Spleen (tissue), 7 donors: ENCODE data around the gene SDR9C7.

Source experiments
- POLR2A ChIP-seq, 3 donors: fragments of 450-650 bp; IDR thresholded peaks; one replicate each; pipeline ENCODE4 v1.5.1; 2017; ENCODE audit warnings: antibody characterized with exemption in 3 of 3, mild to moderate bottlenecking in 1 of 3
- POLR2AphosphoS5 ChIP-seq, 3 donors: sonication (generic); formaldehyde crosslinking; IDR thresholded peaks; one replicate each; pipeline ENCODE4 v1.5.1; 2017; ENCODE audit warnings: antibody characterized with exemption in 3 of 3
- TF ChIP-seq, protein P1 (sequence below), 11 experiments: fragments of 200-600 bp in 7 of 11; fragments of 450-650 bp in 4 of 11; sonication (generic) in 4 of 11; IDR thresholded peaks in 8 of 11; conservative IDR thresholded peaks in 3 of 11; 1 replicate in 7 of 11; 2 replicates in 4 of 11; pipeline versions ENCODE4 v1.4.0 to v1.8.0; 2016 to 2021; ENCODE audit warnings: antibody characterized with exemption in 11 of 11, inconsistent platforms in 4 of 11, mild to moderate bottlenecking in 1 of 11
- donor health status: DM: no; HTN: no; CAD: no; lungs with moderate emphysema.
- donor health status: DM: no; HTN: no; CAD: no.
- donor health status: DM: no; HTN: no; CAD: no.

DNA sequence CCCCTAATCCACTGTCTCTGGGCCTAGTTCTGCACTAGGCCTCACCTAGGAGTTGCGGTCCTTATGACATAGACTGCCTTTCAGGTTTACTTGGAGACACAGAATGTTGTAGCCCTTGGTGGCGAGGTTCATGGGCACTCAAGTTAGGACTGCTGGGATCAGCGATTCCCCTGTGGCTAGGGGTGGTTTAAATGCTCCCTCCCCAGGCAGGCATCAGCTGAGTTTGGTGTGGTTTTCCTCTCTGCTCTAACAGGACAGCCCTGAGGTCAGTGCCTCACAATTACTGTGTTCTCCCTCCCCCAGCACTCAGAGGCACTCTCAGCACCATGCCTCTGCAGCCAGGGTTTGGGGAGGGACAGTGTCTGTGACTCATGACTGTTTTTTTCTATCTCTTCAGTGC, 45.4 kb upstream of the SDR9C7 start:
- TF ChIP-seq POLR2A (IDR thresholded peaks at IDR 0.05), result no peak
- TF ChIP-seq, protein P1, sequence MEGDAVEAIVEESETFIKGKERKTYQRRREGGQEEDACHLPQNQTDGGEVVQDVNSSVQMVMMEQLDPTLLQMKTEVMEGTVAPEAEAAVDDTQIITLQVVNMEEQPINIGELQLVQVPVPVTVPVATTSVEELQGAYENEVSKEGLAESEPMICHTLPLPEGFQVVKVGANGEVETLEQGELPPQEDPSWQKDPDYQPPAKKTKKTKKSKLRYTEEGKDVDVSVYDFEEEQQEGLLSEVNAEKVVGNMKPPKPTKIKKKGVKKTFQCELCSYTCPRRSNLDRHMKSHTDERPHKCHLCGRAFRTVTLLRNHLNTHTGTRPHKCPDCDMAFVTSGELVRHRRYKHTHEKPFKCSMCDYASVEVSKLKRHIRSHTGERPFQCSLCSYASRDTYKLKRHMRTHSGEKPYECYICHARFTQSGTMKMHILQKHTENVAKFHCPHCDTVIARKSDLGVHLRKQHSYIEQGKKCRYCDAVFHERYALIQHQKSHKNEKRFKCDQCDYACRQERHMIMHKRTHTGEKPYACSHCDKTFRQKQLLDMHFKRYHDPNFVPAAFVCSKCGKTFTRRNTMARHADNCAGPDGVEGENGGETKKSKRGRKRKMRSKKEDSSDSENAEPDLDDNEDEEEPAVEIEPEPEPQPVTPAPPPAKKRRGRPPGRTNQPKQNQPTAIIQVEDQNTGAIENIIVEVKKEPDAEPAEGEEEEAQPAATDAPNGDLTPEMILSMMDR (IDR thresholded peaks at IDR 0.05 in 8 of 11, conservative IDR thresholded peaks at IDR 0.05 in 3 of 11), result no peak
- no peak for TF ChIP-seq POLR2AphosphoS5 (IDR thresholded peaks at IDR 0.05)
